Adipocyte (in vitro differentiated cells): Measurements from ENCODE around the gene SRPK2.

Source experiments
- DNase-seq: peaks from one replicate; pipeline ENCODE4 v3.0.0-alpha.2; 2015; ENCODE audit warnings: low read depth
- H3K27me3 ChIP-seq: replicated peaks from 2 replicates; pipeline ENCODE4 v1.7.0; 2013; ENCODE audit warnings: mild to moderate bottlenecking, low read length, moderate library complexity; ENCODE audit not compliant: control insufficient read depth, insufficient read depth
- H3K36me3 ChIP-seq: 2 replicates; pipeline ENCODE4 v1.7.0; 2013; ENCODE audit warnings: low read length, mild to moderate bottlenecking, moderate library complexity; ENCODE audit not compliant: control insufficient read depth, insufficient read depth, severe bottlenecking
- H3K4me1 ChIP-seq: 2 replicates; pipeline ENCODE4 v1.7.0; 2013; ENCODE audit warnings: mild to moderate bottlenecking, low read length, moderate library complexity; ENCODE audit not compliant: control insufficient read depth, insufficient read depth
- H3K4me3 ChIP-seq: 2 replicates; pipeline ENCODE4 v1.7.0; 2013; ENCODE audit warnings: mild to moderate bottlenecking, low read length, moderate library complexity
- H3K9ac ChIP-seq: 2 replicates; pipeline ENCODE4 v1.7.0; 2013; ENCODE audit warnings: mild to moderate bottlenecking, low read length, moderate library complexity
- H3K9me3 ChIP-seq: 2 replicates; pipeline ENCODE4 v1.7.0; 2013; ENCODE audit warnings: mild to moderate bottlenecking, low read length, moderate library complexity; ENCODE audit not compliant: control insufficient read depth

SRPK2 gene

DNA sequence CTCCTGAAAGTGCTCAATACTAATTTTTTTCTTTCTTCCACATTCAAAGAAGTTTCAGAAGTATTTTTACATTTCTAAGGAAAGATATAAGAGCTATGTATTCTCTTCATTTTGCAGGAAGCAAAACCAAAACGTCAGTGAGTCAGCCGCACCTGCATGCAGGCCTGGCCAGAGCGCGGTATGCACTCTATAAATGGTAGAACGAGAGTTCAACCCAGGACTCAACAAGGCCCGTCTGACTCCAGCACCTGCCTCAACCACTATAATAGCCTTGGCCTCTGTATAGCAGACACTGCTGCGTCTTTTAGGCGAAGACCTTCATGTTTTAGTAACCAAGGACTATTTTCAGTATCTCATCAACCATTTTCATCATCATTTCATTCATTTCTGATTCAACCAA lies 261.5 kb downstream of the SRPK2 start:
- H3K4me1 ChIP-seq: no peaks in the 10 kb centered on the region

DNA sequence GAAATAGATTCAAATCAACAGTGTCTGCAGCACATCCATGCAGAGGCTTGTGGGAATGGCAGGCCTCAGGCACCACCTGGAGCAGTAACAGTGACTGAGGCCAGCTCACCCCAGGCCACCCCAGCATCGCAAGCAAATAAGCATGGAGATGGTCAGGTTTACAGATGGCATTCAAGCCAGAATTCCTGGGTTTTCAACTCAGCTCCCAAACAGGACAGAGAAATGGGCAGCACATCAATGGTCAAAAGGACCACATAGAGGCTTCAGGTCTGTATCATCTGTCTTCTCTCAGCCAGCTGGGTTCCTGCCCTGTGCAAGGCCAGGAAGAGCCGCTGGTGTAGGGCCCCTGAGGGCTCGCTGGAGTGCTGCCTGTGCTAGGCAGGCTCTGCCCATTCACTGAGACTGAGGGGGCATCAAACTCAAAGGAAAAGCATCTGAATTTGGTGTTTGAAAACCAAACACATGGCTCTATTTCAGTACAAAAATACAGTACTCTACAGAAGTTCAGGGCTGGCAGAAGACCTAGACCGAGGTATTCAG lies 262.2 kb downstream of the SRPK2 start:
- Histone ChIP-seq H3K4me1 (no peaks in the 10 kb centered on the region), H3K36me3 (peaks cover 28% of the 10 kb centered on the region), H3K4me3 (no peak overlapping the region), H3K9me3 (no peaks in the 10 kb centered on the region), H3K27me3 (no peaks in the 10 kb centered on the region), H3K9ac (no peak overlapping the region)
- DNase-seq: peak; percentile 29

More for the DNA sequence above, 261.5 kb downstream of the SRPK2 start:
- Histone ChIP-seq H3K4me3 (no peak overlapping the region), H3K9me3 (no peaks in the 10 kb centered on the region), H3K36me3 (peaks cover 34% of the 10 kb centered on the region), H3K9ac (no peak overlapping the region), H3K27me3 (no peaks in the 10 kb centered on the region)
- no peak for DNase-seq

DNA sequence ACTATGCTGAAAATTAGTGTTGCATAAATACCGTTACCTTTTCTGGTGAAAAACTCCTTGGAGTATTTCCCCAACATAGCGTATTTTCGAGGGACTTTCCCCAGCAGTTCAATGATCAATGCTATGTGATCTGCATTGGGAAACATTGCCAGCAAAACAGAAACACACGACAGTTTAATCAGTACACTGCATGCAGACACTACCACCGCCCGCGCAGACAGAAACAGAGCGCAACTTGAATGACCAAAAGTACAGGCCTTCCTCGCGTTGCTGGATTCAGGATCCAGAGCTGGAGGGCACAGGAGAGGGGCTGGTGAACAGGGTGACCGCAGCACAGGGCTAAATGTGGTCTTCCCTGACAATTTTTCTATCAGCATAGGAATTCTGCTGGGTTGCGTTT lies 263.0 kb downstream of the SRPK2 start:
- no peak for DNase-seq
- no peaks in the 10 kb centered on the region for H3K27me3 ChIP-seq
- peaks cover 28% of the 10 kb centered on the region for H3K36me3 ChIP-seq
- no peak overlapping the region for H3K9ac ChIP-seq
- no peak overlapping the region for H3K4me3 ChIP-seq
- no peaks in the 10 kb centered on the region for H3K9me3 ChIP-seq
- no peaks in the 10 kb centered on the region for H3K4me1 ChIP-seq

DNA sequence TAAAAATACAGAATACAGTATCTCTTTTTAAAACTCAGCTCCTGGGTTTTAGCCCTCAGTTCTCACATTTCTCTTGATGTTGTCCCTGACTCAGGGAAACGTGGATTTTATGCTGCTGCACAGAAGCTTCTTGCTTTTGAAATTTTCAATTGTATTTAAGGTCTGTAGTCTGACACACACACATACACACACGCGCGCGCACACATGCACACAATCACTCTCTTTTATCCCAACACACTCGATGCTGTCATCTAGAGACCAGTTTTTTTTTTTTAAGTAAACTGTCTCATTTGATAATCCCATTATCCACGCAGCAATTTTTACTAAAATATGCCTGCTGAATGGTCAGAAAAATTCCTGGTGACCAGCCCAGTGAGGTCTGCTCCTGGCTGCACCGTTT lies 266.1 kb downstream of the SRPK2 start:
- H3K9ac ChIP-seq: no peak overlapping the region
- H3K4me1 ChIP-seq: no peaks in the 10 kb centered on the region
- H3K36me3 ChIP-seq: peaks cover 29% of the 10 kb centered on the region
- no peaks in the 10 kb centered on the region for H3K27me3 ChIP-seq
- no peaks in the 10 kb centered on the region for H3K9me3 ChIP-seq
- H3K4me3 ChIP-seq: no peak overlapping the region
- no peak for DNase-seq

DNA sequence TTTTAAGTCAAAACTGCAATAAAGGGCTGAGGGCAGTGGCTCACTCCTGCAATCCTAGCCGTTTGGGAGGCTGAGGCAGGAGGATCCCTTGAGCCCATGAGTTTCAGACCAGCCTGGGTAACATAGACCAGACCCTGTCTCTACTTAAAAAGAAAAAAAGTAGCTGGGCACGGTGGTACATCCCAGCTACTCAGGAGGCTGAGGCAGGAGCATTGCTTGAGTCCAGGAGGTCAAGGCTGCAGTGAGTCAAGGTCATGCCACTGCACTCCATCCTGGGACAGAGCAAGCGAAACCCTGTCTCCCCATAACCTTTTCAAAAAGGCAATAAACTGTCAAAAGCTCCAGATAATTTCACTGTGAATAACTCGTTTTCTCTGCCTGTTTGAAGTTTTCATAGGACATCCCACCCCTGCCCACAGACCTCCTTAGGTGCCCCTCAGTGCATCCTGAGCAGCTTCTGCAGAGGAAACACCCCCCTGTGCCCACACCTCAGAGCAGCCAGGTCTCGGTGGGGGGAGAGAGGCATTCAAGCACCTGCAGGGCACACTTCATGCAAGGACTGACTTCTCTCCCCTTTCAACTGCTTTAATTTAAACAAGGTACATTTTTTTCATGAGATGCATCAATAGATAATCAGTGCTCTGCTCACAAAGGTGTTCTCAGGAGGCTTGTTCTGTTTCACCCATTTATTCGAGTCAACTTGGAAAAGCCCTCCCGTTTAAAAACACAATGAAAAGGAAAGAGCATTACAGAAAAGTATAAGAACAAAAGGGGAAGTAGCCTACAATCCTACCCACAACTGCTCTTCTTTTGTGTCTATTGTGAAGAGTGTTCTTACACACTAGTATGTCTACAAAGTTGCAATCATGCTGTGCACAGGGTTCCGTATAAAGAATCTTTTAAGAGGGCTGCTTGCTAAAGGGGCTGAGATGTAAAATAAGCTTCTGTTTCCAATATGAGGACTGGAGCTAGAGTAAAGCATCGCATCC lies 269.8 kb downstream of the SRPK2 start:
- H3K4me3 ChIP-seq: no peak overlapping the region
- peaks cover 41% of the 10 kb centered on the region for H3K36me3 ChIP-seq
- no peak overlapping the region for H3K9ac ChIP-seq
- no peaks in the 10 kb centered on the region for H3K4me1 ChIP-seq
- no peak for DNase-seq
- H3K27me3 ChIP-seq: no peaks in the 10 kb centered on the region
- no peaks in the 10 kb centered on the region for H3K9me3 ChIP-seq

DNA sequence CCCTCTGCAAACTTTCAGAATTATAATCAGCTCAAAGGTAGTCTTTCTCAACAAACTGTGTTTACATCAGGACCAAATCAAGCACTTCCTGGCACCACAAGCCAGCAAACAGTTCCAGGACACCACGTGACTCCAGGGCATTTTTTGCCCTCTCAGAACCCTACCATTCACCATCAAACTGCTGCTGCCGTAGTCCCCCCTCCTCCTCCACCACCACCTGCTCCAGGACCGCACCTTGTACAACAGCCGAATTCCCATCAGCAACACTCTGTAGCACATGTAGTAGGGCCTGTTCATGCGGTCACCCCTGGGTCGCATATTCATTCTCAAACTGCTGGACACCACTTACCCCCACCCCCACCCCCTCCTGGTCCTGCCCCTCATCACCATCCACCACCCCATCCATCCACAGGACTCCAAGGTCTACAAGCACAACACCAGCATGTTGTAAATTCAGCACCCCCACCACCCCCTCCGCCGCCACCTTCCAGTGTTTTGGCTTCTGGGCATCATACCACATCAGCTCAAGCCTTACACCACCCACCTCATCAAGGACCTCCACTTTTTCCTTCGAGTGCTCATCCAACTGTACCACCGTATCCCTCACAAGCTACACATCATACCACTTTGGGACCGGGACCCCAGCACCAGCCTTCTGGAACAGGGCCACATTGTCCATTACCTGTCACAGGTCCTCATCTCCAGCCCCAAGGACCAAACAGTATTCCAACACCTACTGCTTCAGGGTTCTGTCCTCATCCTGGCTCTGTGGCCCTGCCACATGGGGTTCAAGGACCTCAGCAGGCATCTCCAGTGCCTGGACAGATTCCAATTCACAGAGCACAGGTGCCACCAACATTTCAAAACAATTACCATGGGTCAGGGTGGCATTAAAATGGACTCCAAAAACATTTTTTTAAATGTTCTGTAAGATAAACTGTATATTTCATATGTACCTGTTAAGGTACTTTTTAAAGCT lies 276.0 kb downstream of the SRPK2 start:
- no peak for DNase-seq
- Histone ChIP-seq H3K36me3 (peaks cover 91% of the 10 kb centered on the region), H3K9me3 (no peaks in the 10 kb centered on the region)

DNA sequence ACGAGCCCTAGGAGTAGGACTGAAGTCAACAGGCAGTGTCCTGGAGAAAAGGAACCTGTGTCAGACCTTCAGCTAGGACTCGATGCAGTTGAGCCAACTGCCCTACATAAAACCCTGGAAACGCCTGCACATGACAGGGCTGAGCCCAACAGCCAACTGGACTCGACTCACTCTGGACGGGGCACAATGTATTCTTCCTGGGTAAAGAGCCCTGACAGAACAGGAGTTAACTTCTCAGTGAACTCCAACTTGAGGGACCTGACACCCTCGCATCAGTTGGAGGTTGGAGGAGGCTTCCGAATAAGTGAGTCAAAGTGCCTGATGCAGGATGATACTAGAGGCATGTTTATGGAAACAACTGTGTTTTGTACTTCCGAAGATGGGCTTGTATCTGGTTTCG lies 281.3 kb downstream of the SRPK2 start:
- Histone ChIP-seq H3K9me3 (no peaks in the 10 kb centered on the region), H3K9ac (no peak overlapping the region), H3K27me3 (no peaks in the 10 kb centered on the region), H3K4me3 (no peak overlapping the region), H3K4me1 (peaks cover 6% of the 10 kb centered on the region), H3K36me3 (peaks cover 94% of the 10 kb centered on the region)
- no peak for DNase-seq

More for the DNA sequence above, 276.0 kb downstream of the SRPK2 start:
- no peaks in the 10 kb centered on the region for H3K27me3 ChIP-seq
- H3K9ac ChIP-seq: no peak overlapping the region
- no peak overlapping the region for H3K4me3 ChIP-seq
- no peaks in the 10 kb centered on the region for H3K4me1 ChIP-seq

DNA sequence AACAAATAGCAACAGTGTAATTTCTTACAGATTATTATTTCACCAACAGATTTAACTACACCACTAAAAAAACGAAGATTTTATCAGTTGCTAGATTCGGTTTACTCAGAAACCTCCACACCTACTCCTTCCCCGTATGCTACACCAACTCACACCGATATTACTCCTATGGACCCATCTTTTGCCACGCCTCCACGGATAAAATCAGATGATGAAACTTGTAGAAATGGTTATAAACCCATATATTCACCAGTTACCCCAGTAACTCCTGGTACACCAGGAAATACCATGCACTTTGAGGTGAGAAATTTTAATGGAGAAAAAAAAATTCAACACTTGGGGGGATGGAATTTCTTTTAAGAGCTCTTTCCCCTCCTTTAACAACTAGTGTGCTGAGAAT lies 282.2 kb downstream of the SRPK2 start:
- Histone ChIP-seq H3K4me3 (no peak overlapping the region), H3K9ac (no peak overlapping the region), H3K9me3 (no peaks in the 10 kb centered on the region), H3K4me1 (peaks cover 6% of the 10 kb centered on the region), H3K36me3 (peaks cover 94% of the 10 kb centered on the region), H3K27me3 (no peaks in the 10 kb centered on the region)
- DNase-seq: no peak

DNA sequence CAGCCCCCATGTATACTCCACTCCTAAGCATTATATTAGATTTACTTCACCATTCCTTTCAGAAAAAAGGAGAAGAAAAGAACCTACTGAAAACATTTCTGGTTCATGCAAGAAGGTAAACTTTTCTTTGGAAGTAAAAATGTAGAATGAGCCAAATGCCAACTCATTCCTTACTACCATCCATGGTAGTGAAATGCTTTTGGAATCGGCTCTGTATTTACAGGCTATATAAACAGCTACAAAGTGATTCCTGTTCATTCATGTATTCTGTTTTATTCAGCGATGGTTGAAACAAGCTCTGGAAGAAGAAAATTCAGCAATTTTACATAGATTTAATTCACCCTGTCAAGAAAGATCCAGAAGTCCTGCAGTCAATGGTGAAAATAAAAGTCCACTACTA lies 283.1 kb downstream of the SRPK2 start:
- H3K4me3 ChIP-seq: no peak overlapping the region
- H3K36me3 ChIP-seq: peaks cover 94% of the 10 kb centered on the region
- no peak overlapping the region for H3K9ac ChIP-seq
- H3K4me1 ChIP-seq: peaks cover 6% of the 10 kb centered on the region
- no peaks in the 10 kb centered on the region for H3K27me3 ChIP-seq
- H3K9me3 ChIP-seq: no peaks in the 10 kb centered on the region
- no peak for DNase-seq

DNA sequence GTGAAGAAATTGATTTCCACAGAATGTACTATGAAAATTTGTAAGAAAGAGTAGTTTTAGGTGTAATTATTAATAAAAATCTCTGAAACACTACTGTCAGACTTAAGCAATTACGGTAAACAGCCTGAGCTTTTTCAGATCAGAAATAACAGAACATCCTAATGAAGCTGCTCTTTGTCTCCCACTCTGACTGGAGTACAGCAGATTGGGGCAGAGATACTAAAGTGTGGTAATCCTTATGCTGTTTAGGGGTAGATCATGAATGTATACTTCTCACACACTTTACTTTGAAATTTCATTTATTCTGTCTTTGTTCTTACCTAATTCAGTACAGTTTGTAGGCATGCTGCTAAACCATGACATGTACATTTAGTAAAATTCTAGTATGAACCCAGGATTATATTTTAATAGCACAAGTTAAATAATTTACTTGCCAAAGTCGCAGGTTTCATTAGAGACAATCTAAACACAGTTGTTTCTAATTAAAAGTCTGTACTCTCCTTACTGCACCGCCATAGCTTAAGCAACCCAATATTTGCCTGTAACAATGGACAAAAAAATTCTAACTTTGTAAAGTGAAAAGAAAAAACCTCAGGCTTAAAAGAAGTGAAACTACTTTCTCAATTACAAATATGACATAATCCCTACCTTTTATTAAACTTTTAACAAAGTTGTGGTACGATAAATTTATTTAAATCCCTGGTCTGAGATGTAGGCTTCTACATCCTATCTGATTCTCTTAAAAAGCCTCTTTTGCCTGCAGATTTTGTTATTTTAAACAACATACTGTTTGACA lies 286.0 kb downstream of the SRPK2 start:
- Histone ChIP-seq H3K36me3 (peaks cover 90% of the 10 kb centered on the region), H3K4me3 (no peak overlapping the region), H3K27me3 (no peaks in the 10 kb centered on the region), H3K9ac (peak overlapping the region; percentile 9), H3K4me1 (peaks cover 9% of the 10 kb centered on the region), H3K9me3 (no peaks in the 10 kb centered on the region)
- DNase-seq: peak; percentile 20
